ENCODE results near the gene UROC1.

Gene UROC1

DNA sequence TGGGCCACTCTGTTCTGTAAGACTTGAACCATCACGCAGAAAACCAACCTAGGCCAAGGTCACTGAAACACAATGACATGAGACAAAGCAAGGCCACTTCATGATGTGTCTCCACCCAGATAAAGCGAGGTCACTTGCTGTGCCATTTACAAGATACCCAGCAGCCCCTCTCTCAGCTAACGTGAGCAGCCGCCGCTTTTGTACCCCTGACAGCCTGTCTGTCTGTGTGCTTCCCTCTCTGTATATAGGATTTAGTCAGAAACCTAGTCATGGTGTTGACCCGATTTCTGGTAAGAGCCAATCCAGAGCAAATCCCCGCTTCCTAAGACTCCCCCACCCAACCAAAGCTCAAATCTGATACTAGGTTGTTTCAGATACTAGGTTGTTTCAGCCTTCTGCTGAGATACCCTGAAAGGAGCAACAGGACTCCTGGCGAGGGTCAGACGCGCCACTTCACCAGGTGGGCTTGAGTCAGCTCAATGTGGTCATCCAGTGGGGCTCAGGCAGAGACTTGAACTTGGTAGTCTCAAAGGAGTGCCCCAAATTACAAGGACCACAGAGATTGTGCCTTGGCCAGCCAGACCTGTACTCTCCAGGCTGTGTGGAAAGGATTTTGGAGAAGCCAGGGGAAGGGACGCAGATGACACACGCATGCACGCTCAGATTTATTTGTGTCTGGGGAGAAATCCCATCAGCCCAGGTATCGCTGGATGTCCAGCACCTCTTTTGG, 38.8 kb downstream of the UROC1 start:
- DNase-seq (ENCODE audit: low spot score): no peak

GRCh38 chr3:126477061-126477380, 40.6 kb downstream of the UROC1 start:
- no peak for DNase-seq (ENCODE audit: low spot score)

DNA sequence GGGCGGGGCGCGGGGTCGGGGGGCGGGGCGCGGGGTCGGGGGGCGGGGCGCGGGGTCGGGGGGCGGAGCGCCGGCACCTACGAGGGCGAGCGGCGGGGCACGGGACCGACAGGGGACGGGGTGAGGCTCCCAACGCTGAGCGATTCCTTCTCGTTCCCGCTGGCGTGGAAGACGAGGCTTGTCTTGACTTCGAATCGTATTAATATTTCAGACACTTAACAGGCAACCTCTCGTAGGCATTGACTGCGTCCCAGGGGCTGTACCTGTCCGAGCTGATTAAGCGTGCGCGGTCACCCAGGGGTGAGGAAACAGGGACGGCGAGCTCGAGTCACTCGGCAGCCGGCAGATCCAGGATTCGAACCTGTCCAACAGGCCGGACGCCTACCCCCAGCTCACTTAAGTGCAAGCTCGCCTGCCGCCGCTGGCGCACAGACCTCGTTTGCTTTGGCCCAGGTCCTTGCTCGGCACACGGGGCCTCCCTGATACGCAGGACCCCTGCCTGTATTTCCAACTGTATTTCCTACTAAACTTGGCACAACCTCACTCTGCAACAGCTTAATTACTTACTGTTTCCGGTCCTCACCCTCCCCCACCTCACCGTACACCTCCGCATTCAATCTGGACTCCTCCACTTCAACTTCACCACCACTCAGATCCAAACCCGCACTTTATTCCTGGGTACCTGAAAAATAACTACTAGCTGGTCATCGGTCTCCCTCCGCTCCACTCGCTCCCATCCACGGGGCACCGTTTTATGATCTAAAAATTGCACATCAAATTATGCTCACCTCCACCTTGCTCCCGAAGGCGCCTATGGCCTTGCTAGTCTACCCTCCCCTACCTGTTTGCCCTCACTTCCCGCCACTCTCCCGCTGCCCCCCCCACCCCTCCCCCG, 41.2 kb downstream of the UROC1 start:
- DNase-seq (ENCODE audit: low spot score): peak; percentile 86

- peak; percentile 99 for DNase-seq (ENCODE audit: low spot score)
These were observed 42.0 kb downstream of the UROC1 start, which contains the start of gene ZXDC for GRCh38 chr3:126475413-126476114. Gene ZXDC (minus strand): TSS chr3:126475891. CDS start chr3:126475865, 26 bp downstream.

- DNase-seq (ENCODE audit: low spot score): peak; percentile 53
These were observed 42.8 kb downstream of the UROC1 start for GRCh38 chr3:126474498-126475412.

GRCh38 chr3:126473292-126474168, 44.0 kb downstream of the UROC1 start:
- DNase-seq (ENCODE audit: low spot score): no peak

DNA sequence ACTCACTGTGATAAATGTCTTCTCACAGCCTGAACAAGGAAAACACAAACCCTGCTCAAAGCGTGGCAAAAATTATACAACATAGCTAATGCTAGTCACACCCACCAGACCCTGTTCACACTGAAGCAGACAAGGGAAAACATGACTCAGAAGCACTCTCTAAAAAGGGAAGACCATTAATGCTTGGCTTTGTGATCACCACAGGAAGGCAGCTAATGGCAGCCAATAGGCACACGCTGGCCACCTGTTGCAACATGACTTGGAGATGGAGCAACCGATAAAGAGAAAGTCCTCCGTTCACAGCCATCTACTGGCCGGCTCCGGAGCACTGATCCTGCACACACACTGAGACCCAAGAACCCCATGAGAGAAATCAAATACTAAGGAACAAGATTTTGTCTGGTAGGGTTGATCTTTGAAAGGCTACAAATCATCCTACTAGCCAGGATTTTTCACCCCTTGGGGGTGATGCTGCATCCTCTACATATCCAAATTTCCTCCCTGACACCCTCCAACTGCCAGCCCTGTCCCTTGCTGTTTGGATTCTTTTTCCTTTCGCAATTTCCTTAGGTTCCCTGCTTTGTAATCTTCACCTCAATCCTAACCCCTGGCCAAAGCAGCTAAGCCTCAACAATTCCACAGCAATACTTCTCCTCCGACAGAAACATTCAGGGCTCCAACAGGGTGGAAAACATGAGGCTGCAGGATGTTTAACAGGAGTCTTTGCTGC, 45.1 kb downstream of the UROC1 start:
- DNase-seq (ENCODE audit: low spot score): peak; percentile 91

DNA sequence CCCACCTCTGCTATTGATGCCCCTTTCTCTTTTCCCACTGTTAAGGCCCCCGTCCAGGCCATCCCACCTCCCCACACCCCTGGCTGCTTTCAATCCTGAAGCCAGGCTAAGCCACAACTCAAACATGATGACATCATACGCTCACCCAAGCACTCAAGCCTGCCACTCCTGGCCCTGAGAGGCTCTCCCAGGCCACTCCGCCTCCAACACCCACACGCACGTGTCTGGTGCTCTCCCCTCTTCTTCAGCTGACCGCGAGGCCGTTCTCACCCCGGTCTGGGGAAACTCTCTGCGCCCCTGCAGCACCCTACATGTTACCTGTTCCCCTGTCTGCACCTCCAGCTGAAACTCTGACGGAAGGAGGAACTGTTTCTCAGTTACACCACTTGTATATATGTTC, 48.1 kb downstream of the UROC1 start:
- DNase-seq (ENCODE audit: low spot score): no peak

DNA sequence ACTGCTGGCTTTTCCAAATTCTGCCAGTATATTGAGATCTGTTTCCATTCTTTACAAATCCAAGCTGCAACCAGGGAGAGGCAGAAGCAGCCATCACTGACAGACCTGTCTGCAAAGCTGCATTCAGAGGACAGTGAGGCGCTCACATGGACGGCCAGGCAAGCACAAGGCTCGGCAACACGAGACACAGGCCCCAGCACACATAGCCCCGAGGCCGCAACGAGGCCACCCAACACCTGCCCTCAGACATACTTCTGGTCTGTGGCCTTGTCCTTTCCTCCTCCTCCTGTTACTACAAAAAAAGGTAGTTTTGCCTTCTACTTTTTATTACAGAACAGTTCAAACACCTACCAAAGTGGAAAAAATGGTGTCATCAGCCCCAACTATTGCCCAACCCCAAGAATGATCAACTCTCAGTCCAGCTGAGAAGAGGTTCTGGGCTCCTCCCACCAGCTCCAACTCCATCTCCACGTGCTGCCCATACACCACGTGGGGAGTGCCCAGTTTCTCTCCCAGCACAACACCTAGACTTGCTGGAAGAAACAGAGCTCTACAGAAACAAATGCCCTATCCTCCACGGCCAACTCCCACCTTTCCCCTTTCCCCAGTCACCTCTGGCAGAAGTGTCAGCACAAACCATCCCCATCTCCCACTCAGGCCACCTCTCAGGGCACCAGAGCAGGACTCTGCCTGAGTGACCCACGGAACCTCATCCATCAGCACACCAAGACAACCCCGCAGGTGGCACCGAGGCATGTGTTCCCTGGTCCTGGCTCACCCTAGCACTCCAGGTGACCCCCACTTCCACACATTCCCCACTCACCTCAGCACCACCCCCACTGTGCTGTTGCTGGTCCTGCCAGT, 49.3 kb downstream of the UROC1 start:
- DNase-seq (ENCODE audit: low spot score): no peak

GRCh38 chr3:126467611-126467955, 50.0 kb downstream of the UROC1 start:
- DNase-seq (ENCODE audit: low spot score): no peak

DNA sequence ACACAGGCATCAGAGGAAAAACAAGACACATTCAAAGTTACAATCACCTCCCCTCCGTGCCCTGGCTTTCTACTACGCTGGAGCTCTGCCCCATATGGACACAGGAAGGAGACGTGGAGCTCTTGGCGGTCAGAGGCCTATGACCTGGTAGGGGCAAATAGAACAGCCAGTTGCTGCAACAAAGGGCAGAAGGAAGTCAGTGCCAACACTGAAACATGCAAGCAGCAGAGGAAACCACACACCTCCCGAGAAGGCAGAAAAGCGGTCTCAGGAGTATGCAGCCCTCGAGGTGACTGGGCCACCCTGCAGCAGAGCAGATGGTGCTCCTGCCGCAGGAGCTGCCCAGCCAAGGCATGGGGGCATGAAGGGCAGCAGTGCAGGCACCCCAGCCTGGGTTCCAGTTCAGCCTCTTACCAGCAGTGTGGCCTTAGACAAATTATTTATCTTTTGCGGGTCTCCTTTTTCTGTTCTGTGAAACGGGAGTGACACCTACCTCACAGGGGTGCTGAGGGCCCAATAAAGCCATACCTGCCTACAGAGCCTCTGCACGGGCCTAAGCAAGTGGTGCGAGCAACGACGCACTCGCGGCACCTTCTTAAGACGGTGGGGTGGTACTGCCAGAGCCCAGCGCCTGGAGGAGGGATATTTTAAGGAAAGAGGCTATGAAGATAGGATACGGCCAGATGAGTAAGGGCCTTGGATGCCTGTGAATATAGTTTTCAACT, 50.5 kb downstream of the UROC1 start:
- no peak for DNase-seq (ENCODE audit: low spot score)

DNA sequence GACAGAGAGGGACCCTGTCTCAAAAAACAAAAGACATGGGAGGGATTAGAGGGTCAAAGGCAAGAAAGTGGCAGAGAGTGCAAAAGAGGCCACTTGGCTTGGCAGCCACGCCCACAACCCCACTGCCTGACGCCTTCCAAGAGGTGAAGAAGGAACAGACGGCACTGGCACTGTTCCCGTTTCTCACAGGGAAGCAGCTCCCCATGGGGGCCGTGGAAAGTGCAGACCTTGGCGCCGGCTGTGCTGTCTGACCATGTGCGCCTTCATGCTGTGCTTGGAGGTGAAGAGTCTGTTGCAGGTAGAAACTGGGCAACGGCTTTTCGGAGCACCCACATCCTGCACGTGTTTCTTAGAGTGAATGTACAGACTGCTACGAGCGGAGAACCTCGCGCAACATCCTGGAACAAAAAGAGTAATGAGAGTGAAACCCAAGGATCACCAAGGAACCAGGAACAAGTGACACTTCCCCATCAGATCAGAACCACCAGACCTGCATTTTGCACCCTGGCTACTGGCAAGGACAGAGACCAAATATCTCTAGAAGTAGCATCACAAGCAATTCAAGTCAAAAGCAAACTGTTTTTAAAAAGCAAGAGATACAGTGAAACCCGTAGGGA, 51.5 kb downstream of the UROC1 start:
- DNase-seq (ENCODE audit: low spot score): no peak

DNA sequence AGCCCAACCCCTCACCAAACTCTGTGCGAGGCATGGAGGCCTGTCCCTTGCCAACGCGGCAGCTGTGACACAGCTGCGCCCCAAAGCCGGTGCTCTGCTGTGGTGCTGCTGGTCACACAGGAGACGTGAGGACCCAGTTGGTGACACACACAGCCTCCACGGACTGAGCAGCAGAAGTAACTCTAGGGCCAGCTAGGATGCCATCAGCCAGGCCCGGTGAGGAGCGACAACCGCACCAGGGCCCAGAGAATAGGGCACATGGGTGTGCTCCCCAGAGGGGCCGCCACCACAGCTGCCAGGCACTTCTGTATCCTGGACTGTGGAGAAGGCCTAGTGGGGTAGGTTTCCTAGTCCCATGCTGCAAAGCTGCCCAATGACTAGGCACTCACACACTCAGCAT, 52.6 kb downstream of the UROC1 start:
- DNase-seq (ENCODE audit: low spot score): no peak

- DNase-seq (ENCODE audit: low spot score): no peak
These were observed 53.1 kb downstream of the UROC1 start for GRCh38 chr3:126464494-126464893.

DNA sequence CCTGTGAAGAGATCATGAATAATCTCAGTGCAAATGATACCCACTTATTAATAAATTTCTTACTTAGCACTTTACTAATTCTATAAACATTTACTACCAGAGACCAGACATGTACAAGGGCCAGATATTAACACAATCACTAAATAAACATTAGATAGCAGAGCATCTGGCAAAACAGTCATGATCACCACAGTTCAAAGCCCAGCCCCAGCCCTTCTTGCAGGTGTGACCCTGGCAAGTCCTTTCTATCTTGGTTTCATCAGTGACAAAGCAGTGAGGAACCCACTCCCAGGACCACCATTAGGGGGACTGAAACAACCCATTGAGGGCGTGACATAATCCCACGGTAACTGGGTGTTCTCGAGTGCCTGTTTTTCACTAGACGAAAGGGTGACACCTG, 53.5 kb downstream of the UROC1 start:
- no peak for DNase-seq (ENCODE audit: low spot score)

GRCh38 chr3:126463521-126463920, 54.1 kb downstream of the UROC1 start:
- DNase-seq (ENCODE audit: low spot score): no peak

DNA sequence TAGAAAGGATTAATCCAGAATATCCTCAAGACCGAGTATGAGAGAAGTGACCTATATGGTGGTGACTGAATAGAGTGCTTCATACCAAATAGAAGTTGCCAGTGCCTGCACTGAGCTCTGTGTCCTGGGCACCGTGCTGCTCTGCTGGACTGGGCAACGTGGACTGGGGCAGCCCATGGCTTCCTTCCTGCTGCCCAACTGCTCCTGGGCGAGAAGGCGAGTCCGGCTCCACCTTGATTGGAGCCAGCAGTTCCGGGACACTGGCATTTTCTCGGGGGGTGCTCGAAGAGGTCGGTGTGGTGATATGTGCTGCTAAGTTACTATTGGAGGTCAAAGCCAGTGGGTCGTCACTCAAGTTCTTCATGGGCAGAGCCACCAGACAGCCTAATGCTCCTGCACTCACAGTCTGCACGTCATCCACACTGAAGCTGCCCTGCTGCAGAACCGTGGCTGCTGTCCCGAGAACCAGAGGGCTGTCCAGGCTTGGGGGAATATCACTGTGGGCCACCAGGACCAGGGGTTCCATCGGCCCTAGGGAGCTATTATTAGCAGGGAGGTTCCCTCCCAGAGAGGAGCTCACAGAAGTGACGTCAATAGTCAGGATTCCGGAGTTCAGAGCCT, 56.0 kb downstream of the UROC1 start:
- no peak for DNase-seq (ENCODE audit: low spot score)

- no peak for DNase-seq (ENCODE audit: low spot score)
These were observed 57.2 kb downstream of the UROC1 start for GRCh38 chr3:126460381-126460780.
